GM18508 (cell line): ENCODE data around the gene MDM2.
"Not testable (repeated sequence)": the region's sequence is repeated elsewhere in the genome, so short reads cannot be mapped to it uniquely, and the experiment has no call there.

ENCODE experiments used
- ATAC-seq: cut with Tn5 transposase; IDR thresholded peaks from one replicate; pipeline ENCODE4 v1.9.1; 2021; ENCODE audit warnings: moderate number of reproducible peaks; ENCODE audit not compliant: insufficient read depth, unreplicated experiment

The MDM2 gene

GRCh38 chr12:68804657-68805591 is 3.1 kb upstream of the MDM2 start:
- ATAC-seq: no peak

- no peak for ATAC-seq
Observed at GRCh38 chr12:68805592-68806120, 2.3 kb upstream of the MDM2 start.

GRCh38 chr12:68806488-68807237 is 1.3 kb upstream of the MDM2 start:
- ATAC-seq: no peak

GRCh38 chr12:68807274-68807575 is 752 bp upstream of the MDM2 start:
- not testable (repeated sequence) for ATAC-seq

- ATAC-seq: peak; percentile 51
Observed at GRCh38 chr12:68808388-68809189, 612 bp downstream of the MDM2 start.

- no peak for ATAC-seq
Observed at GRCh38 chr12:68809190-68810026, 1.4 kb downstream of the MDM2 start.

- not testable (repeated sequence) for ATAC-seq
Observed at GRCh38 chr12:68810027-68810389, 2.0 kb downstream of the MDM2 start.

GRCh38 chr12:68811573-68811972 is 3.6 kb downstream of the MDM2 start:
- ATAC-seq: not testable (repeated sequence)

GRCh38 chr12:68812553-68813241 is 4.7 kb downstream of the MDM2 start:
- no peak for ATAC-seq

GRCh38 chr12:68813242-68813593 is 5.2 kb downstream of the MDM2 start:
- ATAC-seq: no peak

GRCh38 chr12:68814490-68815231 is 6.7 kb downstream of the MDM2 start:
- no peak for ATAC-seq

- no peak for ATAC-seq
Observed at GRCh38 chr12:68815232-68815927, 7.4 kb downstream of the MDM2 start.

- no peak for ATAC-seq
Observed at GRCh38 chr12:68815928-68816800, 8.2 kb downstream of the MDM2 start.

- ATAC-seq: not testable (repeated sequence)
Observed at GRCh38 chr12:68819481-68819880, 11.5 kb downstream of the MDM2 start.

GRCh38 chr12:68821357-68822188 is 13.6 kb downstream of the MDM2 start:
- ATAC-seq: no peak

GRCh38 chr12:68823696-68824095 is 15.7 kb downstream of the MDM2 start:
- no peak for ATAC-seq
